Prostate gland (tissue), 2 donors: Measurements from ENCODE around the gene PPP2R5C. TPM values are rescaled to one million over a fixed set of nuclear protein-coding genes. Genes with fewer than 3 reads are reported as not detected.

ENCODE experiments used
- DNase-seq: peaks from one replicate; pipeline ENCODE4 v3.0.0-alpha.2; 2019; ENCODE audit warnings: low spot score
- H3K27ac ChIP-seq, 2 donors: fragments of 200-600 bp; sonication (generic); 2 replicates each; pipeline ENCODE4 v1.5.1; 2017 to 2019
- H3K27me3 ChIP-seq: fragments of 200-600 bp; sonication (generic); replicated peaks from 2 replicates; pipeline ENCODE4 v1.5.1; 2019; ENCODE audit not compliant: insufficient read depth
- H3K36me3 ChIP-seq, 2 donors: fragments of 200-600 bp; sonication (generic); 1 replicate in 1 of 2; 2 replicates in 1 of 2; pipeline versions ENCODE4 v1.5.1 to v1.8.1; 2017 to 2019
- H3K4me1 ChIP-seq: fragments of 200-600 bp; sonication (generic); replicated peaks from 2 replicates; pipeline ENCODE4 v1.5.1; 2019
- H3K4me3 ChIP-seq, 2 donors: fragments of 200-600 bp; sonication (generic); 2 replicates each; pipeline ENCODE4 v1.5.1; 2017 to 2019
- H3K9me3 ChIP-seq: fragments of 200-600 bp; sonication (generic); 2 replicates; pipeline ENCODE4 v1.5.1; 2017
- POLR2A ChIP-seq: fragments of 450-650 bp; IDR thresholded peaks from one replicate; pipeline ENCODE4 v1.6.1; 2016; ENCODE audit warnings: antibody characterized with exemption, mild to moderate bottlenecking
- POLR2AphosphoS5 ChIP-seq: sonication (generic); formaldehyde crosslinking; IDR thresholded peaks from one replicate; pipeline ENCODE4 v1.6.1; 2017; ENCODE audit warnings: antibody characterized with exemption
- WGBS: methylation state at CpG from one replicate; pipeline ENCODE4 v1.1.5; 2018; 5-methylcytosine and 5-hydroxymethylcytosine counted together
- intact Hi-C: fragments of 100-400 bp; cut with DNase I; formaldehyde crosslinking; loops from one replicate; pipeline ENCODE4 v1.14.2; 2022
- total RNA-seq, 2 donors: library from RNA; depleted of rRNA; stranded (reverse); fragments of >200 nt; gene quantifications; one replicate each; pipeline ENCODE4 v1.1.0, GENCODE V29; 2016
- TF ChIP-seq, protein P1 (sequence below), 4 experiments: fragments of 200-600 bp in 2 of 4; fragments of 450-650 bp in 2 of 4; sonication (generic) in 2 of 4; IDR thresholded peaks; 1 replicate in 3 of 4; 2 replicates in 1 of 4; pipeline ENCODE4 v1.5.1; 2016 to 2019; ENCODE audit warnings: antibody characterized with exemption in 4 of 4, mild to moderate bottlenecking in 2 of 4, moderate library complexity in 2 of 4

The PPP2R5C gene
- total RNA-seq, 2 donors from 2014 or later: 67.8 to 96.2 TPM

DNA sequence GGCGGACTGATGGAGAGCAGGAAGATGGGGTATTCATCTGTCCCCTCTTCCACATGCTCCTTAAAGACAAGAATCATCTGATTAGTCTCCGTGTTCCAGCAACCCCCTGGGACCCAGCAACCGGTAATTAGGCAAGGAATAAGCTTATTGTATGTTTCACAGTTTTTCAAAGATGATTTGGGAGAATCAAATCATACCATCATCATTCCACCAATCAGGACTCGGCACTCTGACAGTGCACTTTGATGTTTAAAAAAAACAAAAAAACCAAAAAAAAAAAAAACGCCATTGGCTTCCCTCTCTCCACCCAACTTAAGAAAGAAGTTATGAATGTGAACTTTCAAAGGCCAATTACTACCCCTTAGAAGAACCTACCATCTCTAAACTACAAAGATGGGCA lies 201.5 kb downstream of the PPP2R5C start:
- intact Hi-C loops: loop anchor here (5.0 to 10.0 kb wide), 2 partner anchors 124 to 352 kb away; partner anchors contain the start of genes HSP90AA1 and ZNF839
- Histone ChIP-seq H3K9me3 (no peaks in the 10 kb centered on the region), H3K4me1 (no peaks in the 10 kb centered on the region), H3K36me3 (no peaks in the 10 kb centered on the region), H3K4me3 (no peak overlapping the region), H3K27ac (peak overlapping the region in 1 of 2 donors; percentile 31), H3K27me3 (no peaks in the 10 kb centered on the region)
- WGBS: 85% methylated on average over 5 of the region's 5 CpGs
- DNase-seq: no peak
- TF ChIP-seq, protein P1, sequence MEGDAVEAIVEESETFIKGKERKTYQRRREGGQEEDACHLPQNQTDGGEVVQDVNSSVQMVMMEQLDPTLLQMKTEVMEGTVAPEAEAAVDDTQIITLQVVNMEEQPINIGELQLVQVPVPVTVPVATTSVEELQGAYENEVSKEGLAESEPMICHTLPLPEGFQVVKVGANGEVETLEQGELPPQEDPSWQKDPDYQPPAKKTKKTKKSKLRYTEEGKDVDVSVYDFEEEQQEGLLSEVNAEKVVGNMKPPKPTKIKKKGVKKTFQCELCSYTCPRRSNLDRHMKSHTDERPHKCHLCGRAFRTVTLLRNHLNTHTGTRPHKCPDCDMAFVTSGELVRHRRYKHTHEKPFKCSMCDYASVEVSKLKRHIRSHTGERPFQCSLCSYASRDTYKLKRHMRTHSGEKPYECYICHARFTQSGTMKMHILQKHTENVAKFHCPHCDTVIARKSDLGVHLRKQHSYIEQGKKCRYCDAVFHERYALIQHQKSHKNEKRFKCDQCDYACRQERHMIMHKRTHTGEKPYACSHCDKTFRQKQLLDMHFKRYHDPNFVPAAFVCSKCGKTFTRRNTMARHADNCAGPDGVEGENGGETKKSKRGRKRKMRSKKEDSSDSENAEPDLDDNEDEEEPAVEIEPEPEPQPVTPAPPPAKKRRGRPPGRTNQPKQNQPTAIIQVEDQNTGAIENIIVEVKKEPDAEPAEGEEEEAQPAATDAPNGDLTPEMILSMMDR (IDR thresholded peaks at IDR 0.05): no peak
- no peak for TF ChIP-seq POLR2AphosphoS5
- no peak for TF ChIP-seq POLR2A

DNA sequence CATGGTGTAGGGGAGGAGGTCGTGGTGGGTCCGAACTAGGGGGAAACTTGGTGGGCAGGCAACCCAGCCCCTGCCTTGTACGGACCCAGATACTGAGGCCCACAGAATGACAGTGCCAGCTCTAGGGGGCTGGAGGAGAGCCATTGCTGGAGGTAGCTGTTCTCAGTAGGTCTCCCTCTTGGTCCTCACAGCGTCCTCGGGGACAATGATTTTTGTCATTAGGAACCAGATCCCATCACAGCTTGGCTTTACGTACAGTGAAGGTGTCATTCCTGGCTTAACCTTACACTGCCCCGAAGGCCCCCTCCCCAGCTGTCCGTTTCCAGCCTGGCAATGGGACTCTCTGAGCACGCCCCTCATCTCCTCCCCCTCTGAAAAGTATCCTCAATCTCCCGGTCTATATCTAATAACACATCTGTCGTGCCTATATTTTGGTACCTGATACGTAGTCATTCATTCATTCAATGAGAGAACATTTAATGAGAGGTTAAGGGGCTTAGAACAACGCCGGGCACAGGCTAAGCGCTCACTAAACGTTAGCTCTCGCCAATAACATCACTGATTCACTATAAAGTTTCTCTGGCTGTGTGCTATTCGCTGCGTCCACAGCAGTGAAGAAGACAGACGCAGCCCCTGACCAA lies 202.3 kb downstream of the PPP2R5C start:
- H3K27me3 ChIP-seq: no peaks in the 10 kb centered on the region
- intact Hi-C loops: loop anchor here (5.0 to 10.0 kb wide), 2 partner anchors 124 to 351 kb away; partner anchors contain the start of genes HSP90AA1 and ZNF839
- peak overlapping the region; percentile 47 to 96 for H3K27ac ChIP-seq
- WGBS: 42% methylated on average over 20 of the region's 20 CpGs
- TF ChIP-seq, protein P1 (IDR thresholded peaks at IDR 0.05): no peak
- TF ChIP-seq POLR2A (no peak), POLR2AphosphoS5 (no peak)
- no peaks in the 10 kb centered on the region for H3K9me3 ChIP-seq
- no peaks in the 10 kb centered on the region for H3K36me3 ChIP-seq
- no peak overlapping the region for H3K4me3 ChIP-seq
- DNase-seq: no peak
- H3K4me1 ChIP-seq: no peaks in the 10 kb centered on the region

DNA sequence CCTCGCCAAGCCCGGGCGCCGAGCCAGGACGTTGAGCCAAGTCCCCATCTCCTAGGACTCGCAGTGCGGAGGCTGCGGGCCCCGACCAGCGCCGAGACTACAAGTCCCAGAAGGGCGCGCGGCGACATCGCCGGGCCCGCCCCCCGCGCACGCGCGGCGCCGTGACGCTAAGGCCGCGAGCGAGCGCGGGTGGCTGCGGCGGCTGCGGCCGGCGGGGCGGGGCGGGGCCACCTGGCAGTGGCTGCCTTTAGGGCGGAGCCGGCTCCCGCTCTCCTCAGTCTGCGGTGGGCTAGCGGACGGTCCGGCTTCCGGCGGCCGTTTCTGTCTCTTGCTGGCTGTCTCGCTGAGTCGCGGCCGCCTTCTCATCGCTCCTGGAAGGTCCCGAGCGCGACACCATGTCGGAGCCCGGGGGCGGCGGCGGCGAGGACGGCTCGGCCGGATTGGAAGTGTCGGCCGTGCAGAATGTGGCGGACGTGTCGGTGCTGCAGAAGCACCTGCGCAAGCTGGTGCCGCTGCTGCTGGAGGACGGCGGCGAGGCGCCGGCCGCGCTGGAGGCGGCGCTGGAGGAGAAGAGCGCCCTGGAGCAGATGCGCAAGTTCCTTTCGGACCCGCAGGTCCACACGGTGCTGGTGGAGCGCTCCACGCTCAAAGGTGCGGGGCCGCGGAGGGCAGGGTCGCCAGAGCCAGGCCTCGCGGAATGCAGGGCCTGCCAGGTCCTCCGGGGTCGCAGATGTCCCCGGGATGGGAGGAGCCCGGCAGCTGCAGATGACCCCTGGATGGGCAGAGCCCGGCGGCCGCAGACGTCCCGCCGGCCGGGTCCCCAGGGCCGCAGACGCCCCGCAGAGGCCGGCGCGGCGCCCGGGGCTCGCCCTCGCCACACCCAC lies 203.0 kb downstream of the PPP2R5C start, which contains the start of gene DYNC1H1:
TSS of gene DYNC1H1 (plus strand) at position 277 of the 884 bp plus-strand sequence. CDS start at position 396, 119 bp downstream.
- intact Hi-C loops: loop anchor here (5.0 to 10.0 kb wide), 2 partner anchors 123 to 350 kb away; partner anchors contain the start of genes HSP90AA1 and ZNF839
- Histone ChIP-seq H3K27me3 (no peaks in the 10 kb centered on the region), H3K4me1 (no peaks in the 10 kb centered on the region), H3K4me3 (peak within 1 kb of the TSS; percentile 95 to 97), H3K9me3 (no peaks in the 10 kb centered on the region), H3K27ac (peak within 1 kb of the TSS; percentile 90 to 96), H3K36me3 (no peaks in the 10 kb centered on the region)
- peak; percentile 91 for DNase-seq
- WGBS: under 1% methylated on average over 45 of the region's 115 CpGs
- TF ChIP-seq, protein P1 (IDR thresholded peaks at IDR 0.05): no peak
- peak; percentile 92 for TF ChIP-seq POLR2AphosphoS5
- TF ChIP-seq POLR2A: peak; percentile 99

DNA sequence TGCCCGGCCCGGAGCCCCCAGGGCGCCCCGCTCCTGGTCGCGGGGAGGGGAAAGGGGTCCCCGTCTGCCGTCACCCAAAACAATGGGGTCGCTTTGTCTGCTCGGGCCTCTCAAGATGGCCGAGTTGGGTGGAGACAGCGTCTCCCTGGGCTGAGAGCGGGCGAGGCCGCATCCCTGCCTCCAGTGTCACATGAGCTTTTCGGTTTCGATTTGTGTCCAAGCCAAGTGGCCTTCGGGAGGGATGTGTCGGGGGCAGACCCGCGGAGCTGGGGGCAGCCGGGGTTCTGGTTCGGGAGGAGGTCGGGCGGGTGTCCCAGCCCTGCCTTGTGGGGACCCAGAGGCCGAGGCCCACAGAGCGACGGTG lies 203.7 kb downstream of the PPP2R5C start:
- under 1% methylated on average over 27 of the region's 28 CpGs for WGBS
- Histone ChIP-seq H3K27ac (peak overlapping the region; percentile 90 to 96), H3K4me1 (no peaks in the 10 kb centered on the region), H3K36me3 (no peaks in the 10 kb centered on the region), H3K9me3 (no peaks in the 10 kb centered on the region), H3K4me3 (peak overlapping the region; percentile 95 to 97), H3K27me3 (no peaks in the 10 kb centered on the region)
- intact Hi-C loops: loop anchor here (10.0 kb wide), 1 partner anchor 350 kb away; the partner anchor contains the start of gene ZNF839
- peak; percentile 60 for DNase-seq
- TF ChIP-seq, protein P1 (IDR thresholded peaks at IDR 0.05): no peak
- TF ChIP-seq POLR2AphosphoS5 (peak; percentile 63), POLR2A (peak; percentile 21)
